HG02885 (cell line): ENCODE measurements around the gene TNNT2.
A peak's percentile ranks its signal among the peaks of the same experiment; 100 is the strongest.

Experiments
- ATAC-seq: cut with Tn5 transposase; IDR thresholded peaks from one replicate; pipeline ENCODE4 v1.9.1; 2021; ENCODE audit warnings: mild to moderate bottlenecking; ENCODE audit not compliant: unreplicated experiment, poor library complexity

Gene TNNT2

GRCh38 chr1:201377611-201378092 is at the start of gene TNNT2:
Gene TNNT2 (minus strand): TSS chr1:201377680. CDS start chr1:201373254, 4,426 bp downstream.
- no peak for ATAC-seq

- no peak for ATAC-seq
These were observed 49.2 kb upstream of the TNNT2 start for GRCh38 chr1:201426479-201427310.

- ATAC-seq: no peak
These were observed 46.7 kb upstream of the TNNT2 start for GRCh38 chr1:201424146-201424545.

GRCh38 chr1:201423655-201424054 is 46.2 kb upstream of the TNNT2 start:
- no peak for ATAC-seq

- ATAC-seq: no peak
These were observed 45.1 kb upstream of the TNNT2 start for GRCh38 chr1:201422436-201423030.

- ATAC-seq: no peak
These were observed 44.5 kb upstream of the TNNT2 start for GRCh38 chr1:201422026-201422425.

- ATAC-seq: no peak
These were observed 43.6 kb upstream of the TNNT2 start for GRCh38 chr1:201421041-201421440.

GRCh38 chr1:201420608-201421002 is 43.1 kb upstream of the TNNT2 start:
- ATAC-seq: no peak

GRCh38 chr1:201419746-201420607 is 42.5 kb upstream of the TNNT2 start:
- no peak for ATAC-seq

- ATAC-seq: no peak
These were observed 41.8 kb upstream of the TNNT2 start for GRCh38 chr1:201419256-201419655.

GRCh38 chr1:201418461-201418860 is 41.0 kb upstream of the TNNT2 start:
- no peak for ATAC-seq

- ATAC-seq: no peak
These were observed 36.7 kb upstream of the TNNT2 start for GRCh38 chr1:201414051-201414738.

- ATAC-seq: no peak
These were observed 33.8 kb upstream of the TNNT2 start for GRCh38 chr1:201411292-201411691.

GRCh38 chr1:201409440-201409839 is 32.0 kb upstream of the TNNT2 start:
- ATAC-seq: no peak

- no peak for ATAC-seq
These were observed 31.3 kb upstream of the TNNT2 start for GRCh38 chr1:201408834-201409200.

GRCh38 chr1:201408176-201408833 is 30.8 kb upstream of the TNNT2 start:
- peak; percentile 55 for ATAC-seq

- no peak for ATAC-seq
These were observed 29.4 kb upstream of the TNNT2 start for GRCh38 chr1:201406831-201407406.

- ATAC-seq: no peak
These were observed 28.0 kb upstream of the TNNT2 start for GRCh38 chr1:201405484-201405831.

GRCh38 chr1:201404722-201405483 is 27.4 kb upstream of the TNNT2 start:
- no peak for ATAC-seq
